Gastrocnemius medialis (tissue), 4 donors: ENCODE measurements around the gene COQ2. TPM values are rescaled to one million over a fixed set of nuclear protein-coding genes. Genes with fewer than 3 reads are reported as not detected.

Experiments used
- ATAC-seq, 2 donors: fragments of 150-250 bp; one replicate each; pipeline ENCODE4 v1.9.1; 2016
- DNase-seq, 2 donors: peaks; one replicate each; pipeline ENCODE4 v3.0.0-alpha.2; 2019
- H3K27ac ChIP-seq, 4 donors: fragments of 200-600 bp; sonication (generic); 1 replicate in 1 of 4; 2 replicates in 3 of 4; pipeline ENCODE4 v1.5.1; 2016 to 2018; ENCODE audit warnings: mild to moderate bottlenecking in 2 of 4, moderate library complexity in 1 of 4
- H3K27me3 ChIP-seq, 3 donors: fragments of 200-600 bp; sonication (generic) in 2 of 3; 1 replicate in 1 of 3; 2 replicates in 2 of 3; pipeline versions ENCODE4 v1.5.1 to v1.6.0; 2016 to 2019; ENCODE audit warnings: mild to moderate bottlenecking in 1 of 3, moderate library complexity in 1 of 3
- H3K36me3 ChIP-seq, 2 donors: fragments of 200-600 bp; sonication (generic) in 1 of 2; one replicate each; pipeline ENCODE4 v1.5.1; 2017 to 2018
- H3K4me1 ChIP-seq, 2 donors: fragments of 200-600 bp; sonication (generic) in 1 of 2; one replicate each; pipeline ENCODE4 v1.5.1; 2016 to 2017; ENCODE audit warnings: mild to moderate bottlenecking in 2 of 2
- H3K4me3 ChIP-seq, 4 donors: fragments of 200-600 bp; sonication (generic) in 3 of 4; 1 replicate in 1 of 4; 2 replicates in 3 of 4; pipeline ENCODE4 v1.5.1; 2016 to 2019; ENCODE audit warnings: mild to moderate bottlenecking in 2 of 4
- H3K9me3 ChIP-seq, 3 donors: fragments of 200-600 bp; sonication (generic) in 2 of 3; 1 replicate in 1 of 3; 2 replicates in 2 of 3; pipeline ENCODE4 v1.5.1; 2016 to 2019
- POLR2A ChIP-seq, 2 donors: fragments of 450-650 bp; IDR thresholded peaks; one replicate each; pipeline ENCODE4 v1.6.1; 2017; ENCODE audit warnings: antibody characterized with exemption in 2 of 2, mild to moderate bottlenecking in 2 of 2, moderate library complexity in 2 of 2
- in situ Hi-C, 4 donors: fragments of 200-750 bp; cut with MboI; loops; one replicate each; pipeline versions ENCODE4 v1.15.0 to v1.8.0; 2017; ENCODE audit warnings: low sequenced_read_pairs in 4 of 4
- intact Hi-C: fragments of 100-400 bp; cut with DNase I; formaldehyde crosslinking; loops from one replicate; pipeline ENCODE4 v1.15.1; 2023; ENCODE audit warnings: low total_unique reads
- total RNA-seq, 4 donors: library from RNA; depleted of rRNA; stranded (reverse); fragments of >200 nt; gene quantifications; one replicate each; pipeline versions ENCODE4 v1.1.0 to v1.2.3, GENCODE V29; 2016
- TF ChIP-seq, protein P1 (sequence below), 5 experiments: fragments of 450-650 bp in 3 of 5; fragments of 200-600 bp in 2 of 5; sonication (generic) in 2 of 5; IDR thresholded peaks in 4 of 5; conservative IDR thresholded peaks in 1 of 5; 1 replicate in 4 of 5; 2 replicates in 1 of 5; pipeline ENCODE4 v1.5.1; 2016 to 2019; ENCODE audit warnings: antibody characterized with exemption in 5 of 5, mild to moderate bottlenecking in 3 of 5, moderate library complexity in 3 of 5

COQ2 gene
- total RNA-seq, 4 donors from 2014 or later: 9.0 to 15.7 (median 11.5) TPM

DNA sequence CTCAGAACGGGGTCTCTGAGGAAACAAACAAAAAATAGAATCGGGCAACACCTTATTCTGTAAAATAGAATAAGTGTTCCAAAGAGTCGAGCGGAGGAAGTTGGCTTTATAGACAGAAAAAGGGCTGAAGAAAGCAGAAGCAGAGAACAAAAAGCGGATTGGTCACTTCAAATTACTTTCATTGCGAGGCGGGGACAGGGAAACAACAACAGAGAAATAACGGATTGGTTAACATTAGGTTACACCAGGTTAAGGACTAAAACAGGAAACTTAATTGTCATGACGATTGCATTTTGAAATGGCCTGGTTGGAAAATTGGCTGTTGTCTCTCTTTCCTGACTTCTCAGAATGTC lies 433 bp upstream of the COQ2 start:
- H3K4me3 ChIP-seq: peak overlapping the region; percentile 66 to 72 (median 68)
- H3K36me3 ChIP-seq: no peaks in the 10 kb centered on the region
- intact Hi-C loops (loop anchor here (2.0 to 10.0 kb wide), 4 partner anchors 340 to 910 kb away; partner anchors contain the start of genes HNRNPD and THAP9), in situ Hi-C loops (loop anchor here in 2 of 4 donors (10.0 to 25.0 kb wide), 3 partner anchors 170 to 250 kb away; partner anchors contain the start of genes HELQ (in 2 of the 2), MRPS18C (in 2 of the 2) and COPS4 (in 1 of the 2))
- H3K27me3 ChIP-seq: no peaks in the 10 kb centered on the region
- ATAC-seq: peak; percentile 45 to 51
- H3K27ac ChIP-seq: peak overlapping the region; percentile 85 to 97 (median 94)
- H3K9me3 ChIP-seq: no peaks in the 10 kb centered on the region
- H3K4me1 ChIP-seq: peaks cover 26 to 30% of the 10 kb centered on the region in 2 donors
- TF ChIP-seq, protein P1, sequence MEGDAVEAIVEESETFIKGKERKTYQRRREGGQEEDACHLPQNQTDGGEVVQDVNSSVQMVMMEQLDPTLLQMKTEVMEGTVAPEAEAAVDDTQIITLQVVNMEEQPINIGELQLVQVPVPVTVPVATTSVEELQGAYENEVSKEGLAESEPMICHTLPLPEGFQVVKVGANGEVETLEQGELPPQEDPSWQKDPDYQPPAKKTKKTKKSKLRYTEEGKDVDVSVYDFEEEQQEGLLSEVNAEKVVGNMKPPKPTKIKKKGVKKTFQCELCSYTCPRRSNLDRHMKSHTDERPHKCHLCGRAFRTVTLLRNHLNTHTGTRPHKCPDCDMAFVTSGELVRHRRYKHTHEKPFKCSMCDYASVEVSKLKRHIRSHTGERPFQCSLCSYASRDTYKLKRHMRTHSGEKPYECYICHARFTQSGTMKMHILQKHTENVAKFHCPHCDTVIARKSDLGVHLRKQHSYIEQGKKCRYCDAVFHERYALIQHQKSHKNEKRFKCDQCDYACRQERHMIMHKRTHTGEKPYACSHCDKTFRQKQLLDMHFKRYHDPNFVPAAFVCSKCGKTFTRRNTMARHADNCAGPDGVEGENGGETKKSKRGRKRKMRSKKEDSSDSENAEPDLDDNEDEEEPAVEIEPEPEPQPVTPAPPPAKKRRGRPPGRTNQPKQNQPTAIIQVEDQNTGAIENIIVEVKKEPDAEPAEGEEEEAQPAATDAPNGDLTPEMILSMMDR (IDR thresholded peaks at IDR 0.05 in 4 of 5, conservative IDR thresholded peaks at IDR 0.05 in 1 of 5): no peak
- peak in 1 of 2 donors; percentile 7 for TF ChIP-seq POLR2A (IDR thresholded peaks at IDR 0.05)
- DNase-seq: peak in 1 of 2 donors; percentile 20

DNA sequence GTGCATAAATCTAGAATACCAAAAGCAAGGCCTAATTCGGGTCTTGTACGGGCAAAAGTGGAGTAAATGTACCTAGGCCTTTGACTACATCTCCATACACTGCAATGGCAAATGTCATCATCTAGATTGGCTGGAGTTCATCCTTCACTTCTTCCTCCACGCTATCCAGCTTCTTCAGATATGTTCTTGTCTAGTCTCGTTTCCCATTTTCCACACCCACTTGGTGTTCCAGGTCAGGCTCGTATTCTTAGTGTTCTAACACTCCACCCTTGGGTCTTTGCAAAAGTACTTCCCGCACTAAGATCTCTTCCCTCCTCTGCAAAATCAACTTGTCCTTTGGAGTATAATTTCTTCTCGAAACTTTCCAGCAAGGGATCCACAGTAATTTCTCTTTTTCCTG lies 1.4 kb downstream of the COQ2 start:
- in situ Hi-C loops: loop anchor here in 2 of 4 donors (10.0 to 25.0 kb wide), 3 partner anchors 172 to 248 kb away; partner anchors contain the start of genes HELQ (in 2 of the 2), MRPS18C (in 2 of the 2) and COPS4 (in 1 of the 2)
- TF ChIP-seq, protein P1 (IDR thresholded peaks at IDR 0.05 in 4 of 5, conservative IDR thresholded peaks at IDR 0.05 in 1 of 5): no peak
- TF ChIP-seq POLR2A (IDR thresholded peaks at IDR 0.05): no peak
- intact Hi-C loops: loop anchor here (2.0 to 10.0 kb wide), 6 partner anchors 208 to 908 kb away; partner anchors contain the start of genes HNRNPD and LIN54

DNA sequence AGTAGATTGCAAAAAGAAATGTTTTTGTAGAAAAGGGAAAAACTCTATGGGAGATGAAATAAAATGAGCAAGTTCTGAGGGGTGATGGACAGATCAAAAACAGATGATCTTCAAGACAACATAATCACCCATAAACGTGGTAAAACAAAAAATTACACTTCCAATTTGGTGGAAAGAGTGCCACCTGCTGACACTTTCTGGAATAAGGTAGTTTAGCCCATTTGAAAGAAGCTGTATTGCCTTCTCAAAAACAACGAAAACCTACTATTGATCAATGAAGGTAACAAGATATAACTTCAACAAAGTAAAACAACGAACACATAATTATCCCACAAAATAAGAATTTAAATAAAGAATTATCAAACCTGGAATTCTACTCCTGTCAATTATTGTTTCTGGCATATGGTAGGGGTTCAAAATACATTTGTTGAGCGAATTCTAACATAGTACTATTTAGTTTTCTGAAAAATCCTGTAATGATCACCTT lies 2.5 kb downstream of the COQ2 start:
- DNase-seq: no peak
- in situ Hi-C loops: loop anchor here in 2 of 4 donors (10.0 to 25.0 kb wide), 3 partner anchors 173 to 247 kb away; partner anchors contain the start of genes HELQ (in 2 of the 2), MRPS18C (in 2 of the 2) and COPS4 (in 1 of the 2)

More for the DNA sequence above, 1.4 kb downstream of the COQ2 start:
- DNase-seq (no peak), ATAC-seq (no peak)
- Histone ChIP-seq H3K4me1 (peaks cover 26 to 30% of the 10 kb centered on the region in 2 donors), H3K27me3 (no peaks in the 10 kb centered on the region), H3K36me3 (peaks cover 0 to 7% of the 10 kb centered on the region in 2 donors), H3K4me3 (no peak overlapping the region), H3K9me3 (no peaks in the 10 kb centered on the region), H3K27ac (peak overlapping the region in 3 of 4 donors; percentile 85 to 95 (median 94))

DNA sequence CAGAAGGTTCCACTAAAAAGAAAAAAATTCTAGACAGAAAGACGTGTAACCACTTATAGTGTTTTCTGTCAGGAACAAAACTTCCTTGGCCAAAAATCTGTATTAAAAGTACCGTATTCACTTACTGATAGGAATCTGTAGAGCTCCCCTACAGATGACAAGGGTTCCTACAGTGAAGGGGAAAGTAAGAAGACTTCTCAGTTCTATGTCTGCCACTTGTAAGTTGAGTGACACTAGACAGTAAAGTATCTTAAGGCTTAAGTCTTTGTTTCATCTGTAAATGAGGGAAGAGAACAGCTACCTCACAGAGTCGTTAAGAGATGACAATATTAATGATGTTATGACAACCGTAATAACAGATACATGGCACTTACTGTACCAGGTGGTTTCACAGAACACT lies 3.3 kb downstream of the COQ2 start:
- in situ Hi-C loops (loop anchor here in 2 of 4 donors (10.0 to 25.0 kb wide), 3 partner anchors 173 to 247 kb away; partner anchors contain the start of genes HELQ (in 2 of the 2), MRPS18C (in 2 of the 2) and COPS4 (in 1 of the 2)), intact Hi-C loops (loop anchor here (2.0 to 10.0 kb wide), 6 partner anchors 21 to 907 kb away; partner anchors contain the start of genes HNRNPD and LIN54)
- TF ChIP-seq, protein P1 (IDR thresholded peaks at IDR 0.05 in 4 of 5, conservative IDR thresholded peaks at IDR 0.05 in 1 of 5): no peak
- no peak for TF ChIP-seq POLR2A (IDR thresholded peaks at IDR 0.05)
- Histone ChIP-seq H3K4me1 (peaks cover 26 to 30% of the 10 kb centered on the region in 2 donors), H3K4me3 (no peak overlapping the region), H3K36me3 (peaks cover 0 to 16% of the 10 kb centered on the region in 2 donors), H3K27me3 (no peaks in the 10 kb centered on the region), H3K9me3 (no peaks in the 10 kb centered on the region), H3K27ac (peak overlapping the region in 1 of 4 donors; percentile 14)
- DNase-seq (no peak), ATAC-seq (no peak)

More for the DNA sequence above, 2.5 kb downstream of the COQ2 start:
- H3K36me3 ChIP-seq: peaks cover 0 to 10% of the 10 kb centered on the region in 2 donors
- intact Hi-C loops: loop anchor here (2.0 to 10.0 kb wide), 6 partner anchors 207 to 907 kb away; partner anchors contain the start of genes HNRNPD and LIN54
- no peak overlapping the region for H3K4me3 ChIP-seq
- peak overlapping the region in 2 of 4 donors; percentile 14 to 95 for H3K27ac ChIP-seq
- H3K9me3 ChIP-seq: no peaks in the 10 kb centered on the region
- no peak for ATAC-seq
- H3K27me3 ChIP-seq: no peaks in the 10 kb centered on the region
- no peak for TF ChIP-seq POLR2A (IDR thresholded peaks at IDR 0.05)
- TF ChIP-seq, protein P1 (IDR thresholded peaks at IDR 0.05 in 4 of 5, conservative IDR thresholded peaks at IDR 0.05 in 1 of 5): peak in 4 of 5 experiments; percentile 38 to 64 (median 50)
- peaks cover 26 to 30% of the 10 kb centered on the region in 2 donors for H3K4me1 ChIP-seq
